ENCODE measurements around the gene CEP20.
A peak's percentile ranks its signal among the peaks of the same experiment; 100 is the strongest.

The CEP20 gene

DNA sequence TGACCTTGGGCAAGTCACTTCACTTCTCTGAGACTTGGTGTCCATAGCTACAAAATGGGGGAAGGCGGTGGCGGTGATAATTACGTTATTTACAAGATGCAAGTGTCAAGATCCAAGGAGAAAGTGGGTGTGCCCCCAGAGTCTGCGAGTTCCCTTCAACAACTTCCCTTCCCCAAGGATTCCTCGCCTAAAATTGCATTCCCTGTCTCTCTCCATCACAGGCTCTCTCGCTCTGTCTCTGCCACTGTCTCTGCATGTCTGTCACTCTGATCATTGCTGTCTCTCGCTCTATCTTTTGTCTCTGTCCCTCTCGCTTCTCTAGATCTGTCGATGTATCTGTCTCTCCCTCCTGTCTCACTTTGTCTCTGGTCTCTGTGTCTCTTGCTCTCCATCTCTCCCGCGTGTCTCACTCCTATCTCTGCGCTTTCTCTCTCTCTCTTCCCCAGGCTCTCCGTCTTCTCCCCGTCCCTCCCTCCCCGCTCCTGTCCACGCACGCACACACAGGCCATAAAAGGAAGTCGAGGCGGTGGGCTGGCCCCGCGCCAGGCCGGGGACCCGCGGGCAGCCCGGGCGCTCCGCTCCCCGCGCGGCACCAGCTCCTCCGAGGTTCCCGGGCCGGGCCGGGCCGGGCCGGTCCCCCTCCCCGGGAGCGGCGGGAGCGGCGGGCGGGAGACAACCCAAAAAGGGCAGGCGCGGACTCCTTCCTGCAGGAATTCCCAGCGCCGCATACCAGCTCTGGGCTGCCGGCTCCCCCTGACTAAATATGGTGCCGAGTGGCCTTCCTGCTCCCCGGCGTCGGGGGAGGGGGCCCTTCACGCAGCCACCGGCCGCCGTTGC lies 30.5 kb downstream of the CEP20 start:
- Histone ChIP-seq H3K27me3 (replicated peaks; ENCODE audit: insufficient read depth, low read length) (peaks cover 16% of the 10 kb centered on the region), H2AFZ (ENCODE audit: low read length) (no peak overlapping the region), H3K79me2 (ENCODE audit: low read length) (no peaks in the 10 kb centered on the region), H3K4me2 (ENCODE audit: low read depth, low read length) (peak overlapping the region; percentile 73; the same call in 1 of the 2 replicates), H3K9me3 (replicated peaks; ENCODE audit: insufficient read depth, low read length) (no peaks in the 10 kb centered on the region), H3K36me3 (replicated peaks; ENCODE audit: insufficient read depth, low read length) (no peaks in the 10 kb centered on the region), H3K9ac (ENCODE audit: low read length) (no peak overlapping the region), H3K27ac (ENCODE audit: low read length) (no peak overlapping the region), H3F3A (ENCODE audit: insufficient read depth, low read length) (peaks cover 21% of the 10 kb centered on the region; the same call in 1 of the 2 replicates), H3K9me2 (replicated peaks; ENCODE audit: insufficient read depth, low read length) (no peaks in the 10 kb centered on the region), H3K4me3 (ENCODE audit: low read length) (no peak overlapping the region), H4K20me1 (ENCODE audit: insufficient read depth, low read length) (no peaks in the 10 kb centered on the region), H3K4me1 (ENCODE audit: low read length) (peaks cover 24% of the 10 kb centered on the region)
- DNase-seq = no peak
- no peak for TF ChIP-seq EZH2 (optimal IDR thresholded peaks at IDR 0.05; ENCODE audit: low read depth, low read length)
- TF ChIP-seq, protein P1, sequence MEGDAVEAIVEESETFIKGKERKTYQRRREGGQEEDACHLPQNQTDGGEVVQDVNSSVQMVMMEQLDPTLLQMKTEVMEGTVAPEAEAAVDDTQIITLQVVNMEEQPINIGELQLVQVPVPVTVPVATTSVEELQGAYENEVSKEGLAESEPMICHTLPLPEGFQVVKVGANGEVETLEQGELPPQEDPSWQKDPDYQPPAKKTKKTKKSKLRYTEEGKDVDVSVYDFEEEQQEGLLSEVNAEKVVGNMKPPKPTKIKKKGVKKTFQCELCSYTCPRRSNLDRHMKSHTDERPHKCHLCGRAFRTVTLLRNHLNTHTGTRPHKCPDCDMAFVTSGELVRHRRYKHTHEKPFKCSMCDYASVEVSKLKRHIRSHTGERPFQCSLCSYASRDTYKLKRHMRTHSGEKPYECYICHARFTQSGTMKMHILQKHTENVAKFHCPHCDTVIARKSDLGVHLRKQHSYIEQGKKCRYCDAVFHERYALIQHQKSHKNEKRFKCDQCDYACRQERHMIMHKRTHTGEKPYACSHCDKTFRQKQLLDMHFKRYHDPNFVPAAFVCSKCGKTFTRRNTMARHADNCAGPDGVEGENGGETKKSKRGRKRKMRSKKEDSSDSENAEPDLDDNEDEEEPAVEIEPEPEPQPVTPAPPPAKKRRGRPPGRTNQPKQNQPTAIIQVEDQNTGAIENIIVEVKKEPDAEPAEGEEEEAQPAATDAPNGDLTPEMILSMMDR (IDR thresholded peaks at IDR 0.05; ENCODE audit: low read length) = no peak
- TF ChIP-seq EZH2phosphoT487 (IDR thresholded peaks at IDR 0.05; ENCODE audit: low read length) = no peak

DNA sequence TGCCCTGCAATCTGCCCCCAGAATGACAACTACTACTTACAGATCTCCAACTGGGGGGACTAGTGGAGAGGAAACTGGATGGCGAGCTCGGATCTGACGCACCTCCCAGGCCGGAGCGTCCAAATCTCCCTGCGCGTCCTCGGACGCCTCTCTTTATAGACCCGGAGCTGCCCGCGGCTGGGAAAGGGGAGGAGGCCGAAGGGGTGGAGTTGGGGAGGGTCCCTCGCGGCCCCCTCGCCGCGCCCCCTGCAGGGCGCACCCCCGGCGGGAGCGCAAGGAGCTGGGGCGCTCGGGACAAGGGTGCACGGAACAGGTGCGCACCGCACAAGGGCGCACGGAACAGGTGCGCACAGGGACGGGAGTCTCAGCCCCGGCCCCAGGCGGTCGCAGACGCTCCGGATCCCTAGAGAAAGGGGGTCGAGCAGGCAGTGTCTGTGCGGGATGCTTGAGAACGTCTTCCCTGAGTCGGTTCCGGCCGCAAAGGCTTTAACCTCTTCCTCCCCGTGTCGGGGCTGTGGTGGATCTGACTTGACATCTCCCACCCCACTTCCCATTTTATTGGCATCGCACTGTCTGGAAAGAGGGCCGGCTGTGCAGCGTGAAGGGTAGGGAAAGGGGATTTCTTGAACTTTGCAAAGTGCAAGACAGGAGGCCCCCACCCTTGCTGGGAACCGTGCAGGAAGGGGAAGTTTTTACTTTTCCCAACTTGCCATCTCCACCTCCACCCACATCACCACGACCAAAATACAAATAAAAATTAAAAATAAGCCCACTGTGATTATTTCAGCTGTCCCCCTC lies 31.3 kb downstream of the CEP20 start, which contains the start of gene MYH11:
TSS of gene MYH11 (minus strand) at position 128 of the 798 bp plus-strand sequence. CDS start 18,776 bp downstream, outside the sequence.
- TF ChIP-seq EZH2phosphoT487 (IDR thresholded peaks at IDR 0.05; ENCODE audit: low read length) = no peak
- TF ChIP-seq, protein P1 (IDR thresholded peaks at IDR 0.05; ENCODE audit: low read length) = no peak
- peaks cover 24% of the 10 kb centered on the region for H3K4me1 ChIP-seq (ENCODE audit: low read length)
- H3K27me3 ChIP-seq (replicated peaks; ENCODE audit: insufficient read depth, low read length) = peaks cover 16% of the 10 kb centered on the region
- H2AFZ ChIP-seq (ENCODE audit: low read length) = no peak within 1 kb of the TSS
- no peaks in the 10 kb centered on the region for H3K79me2 ChIP-seq (ENCODE audit: low read length)
- no peaks in the 10 kb centered on the region for H3K36me3 ChIP-seq (replicated peaks; ENCODE audit: insufficient read depth, low read length)
- no peaks in the 10 kb centered on the region for H3K9me3 ChIP-seq (replicated peaks; ENCODE audit: insufficient read depth, low read length)
- peak within 1 kb of the TSS; percentile 73 for H3K4me2 ChIP-seq (ENCODE audit: low read depth, low read length)
- H3K4me3 ChIP-seq (ENCODE audit: low read length) = peak within 1 kb of the TSS; percentile 16
- no peak within 1 kb of the TSS for H3K9ac ChIP-seq (ENCODE audit: low read length)
- DNase-seq = peak; percentile 12
- H3K9me2 ChIP-seq (replicated peaks; ENCODE audit: insufficient read depth, low read length) = no peaks in the 10 kb centered on the region
- no peaks in the 10 kb centered on the region for H4K20me1 ChIP-seq (ENCODE audit: insufficient read depth, low read length)
- H3K27ac ChIP-seq (ENCODE audit: low read length) = peak within 1 kb of the TSS; percentile 36; the same call in 1 of the 2 replicates
- peaks cover 21% of the 10 kb centered on the region; the same call in 1 of the 2 replicates for H3F3A ChIP-seq (ENCODE audit: insufficient read depth, low read length)

DNA sequence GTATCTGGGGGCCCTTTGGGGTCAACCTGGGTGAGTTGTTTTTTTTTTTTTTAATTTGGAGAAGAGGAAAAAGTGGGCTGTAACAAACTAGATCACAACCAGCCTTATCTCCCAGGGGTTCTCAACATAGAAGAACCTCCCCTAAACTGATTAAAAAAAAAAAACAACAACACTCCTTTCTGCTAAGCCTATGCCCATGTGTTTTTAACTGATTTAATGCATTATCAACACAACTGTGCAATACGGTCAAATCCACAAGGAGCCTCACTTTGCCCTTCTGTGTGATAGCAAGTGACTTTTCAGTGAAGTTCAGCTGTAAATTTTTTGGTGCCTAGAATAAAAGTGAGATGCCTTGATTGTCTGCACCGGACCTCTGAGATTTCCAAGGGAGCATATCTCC lies 32.2 kb downstream of the CEP20 start:
- TF ChIP-seq, protein P1 (IDR thresholded peaks at IDR 0.05; ENCODE audit: low read length) = no peak
- TF ChIP-seq EZH2 (optimal IDR thresholded peaks at IDR 0.05; ENCODE audit: low read depth, low read length) (no peak), EZH2phosphoT487 (IDR thresholded peaks at IDR 0.05; ENCODE audit: low read length) (no peak)
- H3K4me2 ChIP-seq (ENCODE audit: low read depth, low read length) = peak overlapping the region; percentile 73
- no peak overlapping the region for H3K9ac ChIP-seq (ENCODE audit: low read length)
- peaks cover 24% of the 10 kb centered on the region for H3K4me1 ChIP-seq (ENCODE audit: low read length)
- H3K27ac ChIP-seq (ENCODE audit: low read length) = peak overlapping the region; percentile 36; the same call in 1 of the 2 replicates
- DNase-seq = no peak
- H3K4me3 ChIP-seq (ENCODE audit: low read length) = peak overlapping the region; percentile 16
- peaks cover 21% of the 10 kb centered on the region; the same call in 1 of the 2 replicates for H3F3A ChIP-seq (ENCODE audit: insufficient read depth, low read length)
- H2AFZ ChIP-seq (ENCODE audit: low read length) = no peak overlapping the region
- no peaks in the 10 kb centered on the region for H3K9me2 ChIP-seq (replicated peaks; ENCODE audit: insufficient read depth, low read length)
- H4K20me1 ChIP-seq (ENCODE audit: insufficient read depth, low read length) = no peaks in the 10 kb centered on the region
- H3K36me3 ChIP-seq (replicated peaks; ENCODE audit: insufficient read depth, low read length) = no peaks in the 10 kb centered on the region
- H3K9me3 ChIP-seq (replicated peaks; ENCODE audit: insufficient read depth, low read length) = no peaks in the 10 kb centered on the region
- H3K27me3 ChIP-seq (replicated peaks; ENCODE audit: insufficient read depth, low read length) = peaks cover 16% of the 10 kb centered on the region
- no peaks in the 10 kb centered on the region for H3K79me2 ChIP-seq (ENCODE audit: low read length)

Measured in MM.1S (cell line).